ENCODE measurements around the gene MRPL41. TPM values are rescaled to one million over a fixed set of nuclear protein-coding genes. Genes with fewer than 3 reads are reported as not detected.

MRPL41 gene
- total and polyA plus RNA-seq, 2 of the 13 experiments (the other 11 are each of a cell fraction or from before 2014, with no cell fraction given) = 20.9 to 54.0 TPM

GRCh38 chr9:137506702-137507171 lies 44.9 kb upstream of the MRPL41 start (continued):
- TF ChIP-seq ARID5B (CRISPR knock-in tag; IDR thresholded peaks at IDR 0.05) = peak; percentile 43; the same call in 1 of the 2 replicates
- TF ChIP-seq TFAP4 (IDR thresholded peaks at IDR 0.05; ENCODE audit: borderline replicate concordance, low read depth) = peak; percentile 45; the same call in 1 of the 2 replicates
- TF ChIP-seq MLX (CRISPR knock-in tag; IDR thresholded peaks at IDR 0.05) = peak; percentile 47; the same call in 1 of the 2 replicates
- 0 out of 2 replicates have a peak, but pooled peaks have one; percentile 20 for TF ChIP-seq GMEB1 (CRISPR knock-in tag; IDR thresholded peaks at IDR 0.05; ENCODE audit: borderline replicate concordance)
- TF ChIP-seq ZMYM3 (CRISPR knock-in tag; IDR thresholded peaks at IDR 0.05) = peak; percentile 11; the same call in 1 of the 2 replicates
- TF ChIP-seq MXD4 (CRISPR knock-in tag; IDR thresholded peaks at IDR 0.05) = 0 out of 2 replicates have a peak, but pooled peaks have one; percentile 37
- peak; percentile 51; the same call in 1 of the 2 replicates for TF ChIP-seq NR2F6 (IDR thresholded peaks at IDR 0.05)
- TF ChIP-seq NR2F6 (CRISPR knock-in tag; IDR thresholded peaks at IDR 0.05) = peak; percentile 64
- no peak for TF ChIP-seq RCOR2 (CRISPR knock-in tag; IDR thresholded peaks at IDR 0.05)
- peak; percentile 22; the same call in 1 of the 2 replicates for TF ChIP-seq MIER3 (CRISPR knock-in tag; IDR thresholded peaks at IDR 0.05; ENCODE audit: borderline replicate concordance)
- peak; percentile 54; the same call in 1 of the 2 replicates for TF ChIP-seq SALL1 (CRISPR knock-in tag; IDR thresholded peaks at IDR 0.05)
- TF ChIP-seq ZNF512 (CRISPR knock-in tag; IDR thresholded peaks at IDR 0.05) = no peak
- TF ChIP-seq GABPB1 (CRISPR knock-in tag; IDR thresholded peaks at IDR 0.05) = no peak
- TF ChIP-seq MXI1 (IDR thresholded peaks at IDR 0.05; ENCODE audit: borderline replicate concordance, low read depth, low read length) = 0 out of 3 replicates have a peak, but pooled peaks have one; percentile 31
- no peak for TF ChIP-seq ZBTB25 (CRISPR knock-in tag; IDR thresholded peaks at IDR 0.05)
- 0 out of 2 replicates have a peak, but pooled peaks have one; percentile 26 for TF ChIP-seq ZNF782 (CRISPR knock-in tag; IDR thresholded peaks at IDR 0.05; ENCODE audit: borderline replicate concordance)
- peak; percentile 64; the same call in 1 of the 2 replicates for TF ChIP-seq MNT (IDR thresholded peaks at IDR 0.05)
- no peak for TF ChIP-seq ZNF549 (CRISPR knock-in tag; IDR thresholded peaks at IDR 0.05)

Measured in HepG2 (cell line).